WTC11 (cell line): ENCODE measurements around the gene ITPR2. TPM values are rescaled to one million over a fixed set of nuclear protein-coding genes. Genes with fewer than 3 reads are reported as not detected.

Source experiments
- ATAC-seq: fragments of 200-7000 bp; cut with Tn5 transposase; 2 replicates; pipeline ENCODE4 v1.10.0; 2021; ENCODE audit warnings: mild to moderate bottlenecking, moderate library complexity
- CTCF ChIA-PET: fragments of 300-600 bp; sonication (Branson Sonifier 250); formaldehyde crosslinking; loops from one replicate; lab custom pipeline; 2021; ENCODE audit warnings: antibody characterized with exemption; lab: Charles Lee
- POLR2A ChIA-PET: fragments of 350-600 bp; sonication (Branson Sonifier 250); formaldehyde crosslinking; loops from one replicate; lab custom pipeline; 2021; ENCODE audit warnings: antibody characterized with exemption; lab: Charles Lee
- DNase-seq: peaks from one replicate; pipeline ENCODE4 v3.0.0; 2021; ENCODE audit warnings: low spot score
- H3K27ac Mint-ChIP-seq: 2 replicates; pipeline ENCODE4 v1.8.0; 2021; ENCODE audit warnings: mixed read lengths
- H3K27me3 Mint-ChIP-seq: 2 replicates; pipeline ENCODE4 v1.8.0; 2021; ENCODE audit warnings: low read depth, mild to moderate bottlenecking, moderate library complexity, mixed read lengths
- H3K36me3 Mint-ChIP-seq: 2 replicates; pipeline ENCODE4 v1.8.0; 2021; ENCODE audit warnings: mixed read lengths
- H3K4me1 Mint-ChIP-seq: 2 replicates; pipeline ENCODE4 v1.8.0; 2022; ENCODE audit warnings: mixed read lengths
- H3K4me3 Mint-ChIP-seq: 2 replicates; pipeline ENCODE4 v1.8.0; 2021; ENCODE audit warnings: mild to moderate bottlenecking, moderate library complexity, mixed read lengths
- H3K9me3 Mint-ChIP-seq: 2 replicates; pipeline ENCODE4 v1.8.0; 2021; ENCODE audit warnings: mixed read lengths
- ATF1 ChIP-seq: sonication (generic); formaldehyde crosslinking; IDR thresholded peaks from 2 replicates; pipeline ENCODE4 v1.8.1; 2023; ENCODE audit warnings: mild to moderate bottlenecking, moderate library complexity, missing genetic modification reagents
- CBFB ChIP-seq: sonication (generic); formaldehyde crosslinking; IDR thresholded peaks from 2 replicates; pipeline ENCODE4 v1.8.1; 2022; ENCODE audit warnings: mild to moderate bottlenecking, low read depth, missing genetic modification reagents
- FOXP1 ChIP-seq: sonication (generic); formaldehyde crosslinking; IDR thresholded peaks from 2 replicates; pipeline ENCODE4 v1.8.0; 2022; ENCODE audit warnings: missing genetic modification reagents, mild to moderate bottlenecking, moderate library complexity, borderline replicate concordance
- JAZF1 ChIP-seq: fragments of 250-450 bp; sonication (Bioruptor Pico); IDR thresholded peaks from 2 replicates; pipeline ENCODE4 v1.9.0; 2021; ENCODE audit warnings: moderate library complexity, mild to moderate bottlenecking, inconsistent platforms
- JUN ChIP-seq: sonication (generic); formaldehyde crosslinking; IDR thresholded peaks from 2 replicates; pipeline ENCODE4 v1.8.0; 2023; ENCODE audit warnings: mild to moderate bottlenecking, missing genetic modification reagents
- MXD4 ChIP-seq: fragments of 250-450 bp; sonication (Bioruptor Pico); IDR thresholded peaks from 2 replicates; pipeline ENCODE4 v1.8.0; 2021; ENCODE audit warnings: mild to moderate bottlenecking, moderate library complexity, borderline replicate concordance
- NFE2L1 ChIP-seq: sonication (generic); formaldehyde crosslinking; IDR thresholded peaks from 2 replicates; pipeline ENCODE4 v1.8.1; 2023; ENCODE audit warnings: missing genetic modification reagents
- NFYB ChIP-seq: sonication (generic); formaldehyde crosslinking; conservative IDR thresholded peaks from 2 replicates; pipeline ENCODE4 v1.8.0; 2022; ENCODE audit warnings: low read depth, missing genetic modification reagents
- NR3C1 ChIP-seq: sonication (generic); formaldehyde crosslinking; conservative IDR thresholded peaks from 2 replicates; pipeline ENCODE4 v1.8.1; 2023; ENCODE audit warnings: low read depth, mild to moderate bottlenecking, missing genetic modification reagents
- SOX15 ChIP-seq: fragments of 250-450 bp; sonication (Bioruptor Pico); IDR thresholded peaks from 2 replicates; pipeline ENCODE4 v1.9.0; 2021; ENCODE audit warnings: mild to moderate bottlenecking
- TCF7 ChIP-seq: sonication (generic); formaldehyde crosslinking; IDR thresholded peaks from 2 replicates; pipeline ENCODE4 v1.8.0; 2022; ENCODE audit warnings: mild to moderate bottlenecking, low read depth, missing genetic modification reagents, moderate library complexity
- TP53 ChIP-seq: sonication (generic); formaldehyde crosslinking; IDR thresholded peaks from 2 replicates; pipeline ENCODE4 v1.8.1; 2023; ENCODE audit warnings: mild to moderate bottlenecking, missing genetic modification reagents
- ZNF121 ChIP-seq: sonication (generic); formaldehyde crosslinking; IDR thresholded peaks from 2 replicates; pipeline ENCODE4 v1.8.0; 2023; ENCODE audit warnings: missing genetic modification reagents
- ZNF263 ChIP-seq: sonication (generic); formaldehyde crosslinking; IDR thresholded peaks from 2 replicates; pipeline ENCODE4 v1.8.1; 2022; ENCODE audit warnings: low read depth, mild to moderate bottlenecking, moderate library complexity, missing genetic modification reagents
- ZNF396 ChIP-seq: fragments of 250-450 bp; sonication (Bioruptor Pico); IDR thresholded peaks from 2 replicates; pipeline ENCODE4 v1.8.0; 2021; ENCODE audit warnings: mild to moderate bottlenecking, moderate library complexity, borderline replicate concordance
- ZNF416 ChIP-seq: fragments of 250-450 bp; sonication (Bioruptor Pico); IDR thresholded peaks from 2 replicates; pipeline ENCODE4 v1.9.0; 2021; ENCODE audit warnings: mild to moderate bottlenecking, inconsistent platforms
- total RNA-seq: library from RNA; stranded (reverse); gene quantifications from 3 replicates; pipeline ENCODE4 v1.2.3, GENCODE V29; 2021
- TF ChIP-seq, protein P1 (sequence below): fragments of 250-450 bp; sonication (Bioruptor Pico); IDR thresholded peaks from 2 replicates; pipeline ENCODE4 v1.9.0; 2021; ENCODE audit warnings: mild to moderate bottlenecking
- TF ChIP-seq, protein P2 (sequence below): fragments of 250-450 bp; sonication (Bioruptor Pico); IDR thresholded peaks from 2 replicates; pipeline ENCODE4 v1.8.0; 2021; ENCODE audit warnings: mild to moderate bottlenecking
- TF ChIP-seq, protein P3 (sequence below): sonication (generic); formaldehyde crosslinking; IDR thresholded peaks from 2 replicates; pipeline ENCODE4 v1.8.0; 2022; ENCODE audit warnings: mild to moderate bottlenecking, missing genetic modification reagents
- TF ChIP-seq, protein P4 (sequence below): sonication (generic); formaldehyde crosslinking; conservative IDR thresholded peaks from 2 replicates; pipeline ENCODE4 v1.8.1; 2022; ENCODE audit warnings: mild to moderate bottlenecking, missing genetic modification reagents
- TF ChIP-seq, protein P5 (sequence below): sonication (generic); formaldehyde crosslinking; IDR thresholded peaks from 2 replicates; pipeline ENCODE4 v1.8.0; 2023; ENCODE audit warnings: missing genetic modification reagents
- TF ChIP-seq, protein P6 (sequence below): sonication (generic); formaldehyde crosslinking; conservative IDR thresholded peaks from 2 replicates; pipeline ENCODE4 v1.8.1; 2023; ENCODE audit warnings: mild to moderate bottlenecking, low read depth, missing genetic modification reagents, moderate library complexity
- TF ChIP-seq, protein P7 (sequence below): sonication (generic); formaldehyde crosslinking; IDR thresholded peaks from 2 replicates; pipeline ENCODE4 v1.8.1; 2022; ENCODE audit warnings: mild to moderate bottlenecking, moderate library complexity, missing genetic modification reagents
- TF ChIP-seq, protein P8 (sequence below): sonication (generic); formaldehyde crosslinking; IDR thresholded peaks from 2 replicates; pipeline ENCODE4 v1.8.1; 2022; ENCODE audit warnings: low read depth, missing genetic modification reagents, borderline replicate concordance

The ITPR2 gene
- total RNA-seq, 1 experiment from 2014 or later: 50.7 TPM

DNA sequence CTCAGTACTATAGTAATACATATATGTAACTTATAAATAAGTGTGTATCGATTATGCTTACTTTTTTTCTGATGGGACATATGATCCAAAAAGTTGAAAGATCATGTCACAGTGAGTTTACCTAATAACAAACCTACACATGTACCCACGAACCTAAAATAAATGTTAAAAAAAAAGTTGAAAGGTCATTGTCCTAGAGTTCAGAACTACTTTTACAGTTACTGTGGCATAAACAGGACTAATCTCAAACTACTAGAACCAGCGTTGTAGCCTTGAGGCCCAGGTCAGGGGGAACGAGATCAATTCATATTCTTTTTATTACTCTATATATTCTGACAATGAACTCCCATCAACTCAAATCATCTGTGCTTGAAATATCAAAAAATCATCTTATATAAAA, 81.8 kb downstream of the ITPR2 start:
- ChIA-PET CTCF (no interaction called here), POLR2A (no interaction called here)
- ATAC-seq (no peak), DNase-seq (no peak)
- Mint-ChIP-seq H3K27ac (no peak overlapping the region), H3K4me3 (no peak overlapping the region), H3K27me3 (peaks cover 4% of the 10 kb centered on the region; the same call in 1 of the 2 replicates), H3K9me3 (peaks cover 40% of the 10 kb centered on the region), H3K4me1 (peaks cover 27% of the 10 kb centered on the region), H3K36me3 (peaks cover 34% of the 10 kb centered on the region)
- TF ChIP-seq, protein P1, sequence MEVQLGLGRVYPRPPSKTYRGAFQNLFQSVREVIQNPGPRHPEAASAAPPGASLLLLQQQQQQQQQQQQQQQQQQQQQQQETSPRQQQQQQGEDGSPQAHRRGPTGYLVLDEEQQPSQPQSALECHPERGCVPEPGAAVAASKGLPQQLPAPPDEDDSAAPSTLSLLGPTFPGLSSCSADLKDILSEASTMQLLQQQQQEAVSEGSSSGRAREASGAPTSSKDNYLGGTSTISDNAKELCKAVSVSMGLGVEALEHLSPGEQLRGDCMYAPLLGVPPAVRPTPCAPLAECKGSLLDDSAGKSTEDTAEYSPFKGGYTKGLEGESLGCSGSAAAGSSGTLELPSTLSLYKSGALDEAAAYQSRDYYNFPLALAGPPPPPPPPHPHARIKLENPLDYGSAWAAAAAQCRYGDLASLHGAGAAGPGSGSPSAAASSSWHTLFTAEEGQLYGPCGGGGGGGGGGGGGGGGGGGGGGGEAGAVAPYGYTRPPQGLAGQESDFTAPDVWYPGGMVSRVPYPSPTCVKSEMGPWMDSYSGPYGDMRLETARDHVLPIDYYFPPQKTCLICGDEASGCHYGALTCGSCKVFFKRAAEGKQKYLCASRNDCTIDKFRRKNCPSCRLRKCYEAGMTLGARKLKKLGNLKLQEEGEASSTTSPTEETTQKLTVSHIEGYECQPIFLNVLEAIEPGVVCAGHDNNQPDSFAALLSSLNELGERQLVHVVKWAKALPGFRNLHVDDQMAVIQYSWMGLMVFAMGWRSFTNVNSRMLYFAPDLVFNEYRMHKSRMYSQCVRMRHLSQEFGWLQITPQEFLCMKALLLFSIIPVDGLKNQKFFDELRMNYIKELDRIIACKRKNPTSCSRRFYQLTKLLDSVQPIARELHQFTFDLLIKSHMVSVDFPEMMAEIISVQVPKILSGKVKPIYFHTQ (CRISPR knock-in tag): no peak
- TF ChIP-seq MXD4 (CRISPR knock-in tag) (no peak), JUN (no peak), ATF1 (CRISPR knock-in tag) (no peak), ZNF416 (no peak)

DNA sequence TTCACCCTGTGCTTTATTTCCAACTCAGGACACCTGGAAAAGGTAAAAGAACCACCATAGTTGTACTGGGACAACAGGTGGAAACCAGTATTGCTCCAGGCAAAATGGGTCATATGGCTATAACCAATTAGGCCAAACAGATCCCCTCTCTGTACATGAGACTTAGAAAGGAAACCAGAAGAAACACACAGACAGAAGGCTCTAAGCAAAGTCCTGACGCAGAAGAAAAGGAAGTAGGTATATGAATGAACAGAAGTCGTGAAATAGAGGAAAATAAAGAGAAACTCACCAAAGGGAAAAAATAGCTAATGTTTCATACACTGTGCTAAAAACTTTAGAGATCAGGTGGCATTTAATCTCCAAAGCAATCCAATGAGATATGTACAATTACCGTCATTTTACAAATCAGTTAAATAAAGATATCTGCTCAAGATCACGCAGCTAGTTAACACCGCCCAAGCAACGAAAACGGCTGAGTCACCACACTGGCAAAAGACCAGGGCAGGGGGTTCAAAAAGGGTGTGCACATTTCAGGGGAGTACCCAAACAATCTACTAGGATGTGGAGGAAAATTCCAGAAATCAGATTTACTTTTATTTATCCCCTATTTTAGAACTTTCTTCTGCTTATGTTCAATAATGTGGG, 82.3 kb downstream of the ITPR2 start:
- ChIA-PET POLR2A (no interaction called here), CTCF (no interaction called here)
- Mint-ChIP-seq H3K36me3 (peaks cover 28% of the 10 kb centered on the region), H3K27ac (no peak overlapping the region), H3K4me1 (peaks cover 30% of the 10 kb centered on the region), H3K27me3 (peaks cover 4% of the 10 kb centered on the region; the same call in 1 of the 2 replicates), H3K4me3 (no peak overlapping the region), H3K9me3 (peaks cover 35% of the 10 kb centered on the region)
- TF ChIP-seq, protein P2, sequence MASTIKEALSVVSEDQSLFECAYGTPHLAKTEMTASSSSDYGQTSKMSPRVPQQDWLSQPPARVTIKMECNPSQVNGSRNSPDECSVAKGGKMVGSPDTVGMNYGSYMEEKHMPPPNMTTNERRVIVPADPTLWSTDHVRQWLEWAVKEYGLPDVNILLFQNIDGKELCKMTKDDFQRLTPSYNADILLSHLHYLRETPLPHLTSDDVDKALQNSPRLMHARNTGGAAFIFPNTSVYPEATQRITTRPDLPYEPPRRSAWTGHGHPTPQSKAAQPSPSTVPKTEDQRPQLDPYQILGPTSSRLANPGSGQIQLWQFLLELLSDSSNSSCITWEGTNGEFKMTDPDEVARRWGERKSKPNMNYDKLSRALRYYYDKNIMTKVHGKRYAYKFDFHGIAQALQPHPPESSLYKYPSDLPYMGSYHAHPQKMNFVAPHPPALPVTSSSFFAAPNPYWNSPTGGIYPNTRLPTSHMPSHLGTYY (CRISPR knock-in tag): no peak
- TF ChIP-seq NFE2L1 (CRISPR knock-in tag) (no peak), JAZF1 (CRISPR knock-in tag) (no peak), ZNF396 (CRISPR knock-in tag) (no peak), NR3C1 (no peak), ZNF263 (CRISPR knock-in tag) (no peak), NFYB (CRISPR knock-in tag) (no peak), TCF7 (CRISPR knock-in tag) (no peak), TP53 (no peak), CBFB (no peak), SOX15 (no peak), ZNF121 (CRISPR knock-in tag) (no peak), FOXP1 (CRISPR knock-in tag) (no peak)
- TF ChIP-seq, protein P3, sequence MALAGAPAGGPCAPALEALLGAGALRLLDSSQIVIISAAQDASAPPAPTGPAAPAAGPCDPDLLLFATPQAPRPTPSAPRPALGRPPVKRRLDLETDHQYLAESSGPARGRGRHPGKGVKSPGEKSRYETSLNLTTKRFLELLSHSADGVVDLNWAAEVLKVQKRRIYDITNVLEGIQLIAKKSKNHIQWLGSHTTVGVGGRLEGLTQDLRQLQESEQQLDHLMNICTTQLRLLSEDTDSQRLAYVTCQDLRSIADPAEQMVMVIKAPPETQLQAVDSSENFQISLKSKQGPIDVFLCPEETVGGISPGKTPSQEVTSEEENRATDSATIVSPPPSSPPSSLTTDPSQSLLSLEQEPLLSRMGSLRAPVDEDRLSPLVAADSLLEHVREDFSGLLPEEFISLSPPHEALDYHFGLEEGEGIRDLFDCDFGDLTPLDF (CRISPR knock-in tag): no peak
- TF ChIP-seq, protein P4, sequence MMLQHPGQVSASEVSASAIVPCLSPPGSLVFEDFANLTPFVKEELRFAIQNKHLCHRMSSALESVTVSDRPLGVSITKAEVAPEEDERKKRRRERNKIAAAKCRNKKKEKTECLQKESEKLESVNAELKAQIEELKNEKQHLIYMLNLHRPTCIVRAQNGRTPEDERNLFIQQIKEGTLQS: no peak
- TF ChIP-seq, protein P5, sequence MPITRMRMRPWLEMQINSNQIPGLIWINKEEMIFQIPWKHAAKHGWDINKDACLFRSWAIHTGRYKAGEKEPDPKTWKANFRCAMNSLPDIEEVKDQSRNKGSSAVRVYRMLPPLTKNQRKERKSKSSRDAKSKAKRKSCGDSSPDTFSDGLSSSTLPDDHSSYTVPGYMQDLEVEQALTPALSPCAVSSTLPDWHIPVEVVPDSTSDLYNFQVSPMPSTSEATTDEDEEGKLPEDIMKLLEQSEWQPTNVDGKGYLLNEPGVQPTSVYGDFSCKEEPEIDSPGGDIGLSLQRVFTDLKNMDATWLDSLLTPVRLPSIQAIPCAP (CRISPR knock-in tag): no peak
- TF ChIP-seq, protein P6, sequence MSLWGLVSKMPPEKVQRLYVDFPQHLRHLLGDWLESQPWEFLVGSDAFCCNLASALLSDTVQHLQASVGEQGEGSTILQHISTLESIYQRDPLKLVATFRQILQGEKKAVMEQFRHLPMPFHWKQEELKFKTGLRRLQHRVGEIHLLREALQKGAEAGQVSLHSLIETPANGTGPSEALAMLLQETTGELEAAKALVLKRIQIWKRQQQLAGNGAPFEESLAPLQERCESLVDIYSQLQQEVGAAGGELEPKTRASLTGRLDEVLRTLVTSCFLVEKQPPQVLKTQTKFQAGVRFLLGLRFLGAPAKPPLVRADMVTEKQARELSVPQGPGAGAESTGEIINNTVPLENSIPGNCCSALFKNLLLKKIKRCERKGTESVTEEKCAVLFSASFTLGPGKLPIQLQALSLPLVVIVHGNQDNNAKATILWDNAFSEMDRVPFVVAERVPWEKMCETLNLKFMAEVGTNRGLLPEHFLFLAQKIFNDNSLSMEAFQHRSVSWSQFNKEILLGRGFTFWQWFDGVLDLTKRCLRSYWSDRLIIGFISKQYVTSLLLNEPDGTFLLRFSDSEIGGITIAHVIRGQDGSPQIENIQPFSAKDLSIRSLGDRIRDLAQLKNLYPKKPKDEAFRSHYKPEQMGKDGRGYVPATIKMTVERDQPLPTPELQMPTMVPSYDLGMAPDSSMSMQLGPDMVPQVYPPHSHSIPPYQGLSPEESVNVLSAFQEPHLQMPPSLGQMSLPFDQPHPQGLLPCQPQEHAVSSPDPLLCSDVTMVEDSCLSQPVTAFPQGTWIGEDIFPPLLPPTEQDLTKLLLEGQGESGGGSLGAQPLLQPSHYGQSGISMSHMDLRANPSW (CRISPR knock-in tag): no peak
- TF ChIP-seq, protein P7, sequence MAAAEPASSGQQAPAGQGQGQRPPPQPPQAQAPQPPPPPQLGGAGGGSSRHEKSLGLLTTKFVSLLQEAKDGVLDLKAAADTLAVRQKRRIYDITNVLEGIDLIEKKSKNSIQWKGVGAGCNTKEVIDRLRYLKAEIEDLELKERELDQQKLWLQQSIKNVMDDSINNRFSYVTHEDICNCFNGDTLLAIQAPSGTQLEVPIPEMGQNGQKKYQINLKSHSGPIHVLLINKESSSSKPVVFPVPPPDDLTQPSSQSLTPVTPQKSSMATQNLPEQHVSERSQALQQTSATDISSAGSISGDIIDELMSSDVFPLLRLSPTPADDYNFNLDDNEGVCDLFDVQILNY (CRISPR knock-in tag): no peak
- TF ChIP-seq, protein P8, sequence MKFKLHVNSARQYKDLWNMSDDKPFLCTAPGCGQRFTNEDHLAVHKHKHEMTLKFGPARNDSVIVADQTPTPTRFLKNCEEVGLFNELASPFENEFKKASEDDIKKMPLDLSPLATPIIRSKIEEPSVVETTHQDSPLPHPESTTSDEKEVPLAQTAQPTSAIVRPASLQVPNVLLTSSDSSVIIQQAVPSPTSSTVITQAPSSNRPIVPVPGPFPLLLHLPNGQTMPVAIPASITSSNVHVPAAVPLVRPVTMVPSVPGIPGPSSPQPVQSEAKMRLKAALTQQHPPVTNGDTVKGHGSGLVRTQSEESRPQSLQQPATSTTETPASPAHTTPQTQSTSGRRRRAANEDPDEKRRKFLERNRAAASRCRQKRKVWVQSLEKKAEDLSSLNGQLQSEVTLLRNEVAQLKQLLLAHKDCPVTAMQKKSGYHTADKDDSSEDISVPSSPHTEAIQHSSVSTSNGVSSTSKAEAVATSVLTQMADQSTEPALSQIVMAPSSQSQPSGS: no peak
- no peak for ATAC-seq
- no peak for DNase-seq
